GM08714 (cell line): ENCODE data around the gene RAB3B.

Experiments used
- H3K4me3 ChIP-seq: fragments of 200-500 bp; sonication (Bioruptor generic); 2 replicates; pipeline ENCODE4 v1.5.1; 2014; ENCODE audit warnings: mild to moderate bottlenecking, low read length, inconsistent platforms
- ZNF274 ChIP-seq: IDR thresholded peaks from 2 replicates; pipeline ENCODE4 v1.6.1; 2012; ENCODE audit warnings: mild to moderate bottlenecking, low read depth, low read length

Gene RAB3B

GRCh38 chr1:51926171-51926812, 64.2 kb downstream of the RAB3B start:
- no peak for TF ChIP-seq ZNF274
- no peak overlapping the region for H3K4me3 ChIP-seq

GRCh38 chr1:51924455-51924854, 66.0 kb downstream of the RAB3B start:
- no peak overlapping the region for H3K4me3 ChIP-seq
- TF ChIP-seq ZNF274: no peak

- no peak overlapping the region for H3K4me3 ChIP-seq
- TF ChIP-seq ZNF274: no peak
Observed at GRCh38 chr1:51922040-51922439, 68.5 kb downstream of the RAB3B start.

GRCh38 chr1:51920130-51920529, 70.4 kb downstream of the RAB3B start:
- TF ChIP-seq ZNF274: no peak
- H3K4me3 ChIP-seq: no peak overlapping the region

GRCh38 chr1:51919684-51920083, 70.8 kb downstream of the RAB3B start:
- no peak overlapping the region for H3K4me3 ChIP-seq
- TF ChIP-seq ZNF274: no peak

- H3K4me3 ChIP-seq: no peak overlapping the region
- TF ChIP-seq ZNF274: no peak
Observed at GRCh38 chr1:51916587-51917405, 73.7 kb downstream of the RAB3B start.

- no peak overlapping the region for H3K4me3 ChIP-seq
- TF ChIP-seq ZNF274: no peak
Observed at GRCh38 chr1:51915951-51916350, 74.5 kb downstream of the RAB3B start.

GRCh38 chr1:51912881-51913280, 77.6 kb downstream of the RAB3B start:
- H3K4me3 ChIP-seq: no peak overlapping the region
- no peak for TF ChIP-seq ZNF274

- no peak overlapping the region for H3K4me3 ChIP-seq
- TF ChIP-seq ZNF274: no peak
Observed at GRCh38 chr1:51910221-51911000, 80.1 kb downstream of the RAB3B start.

- no peak for TF ChIP-seq ZNF274
- H3K4me3 ChIP-seq: no peak overlapping the region
Observed at GRCh38 chr1:51908499-51908898, 82.0 kb downstream of the RAB3B start.

GRCh38 chr1:51907079-51907702, 83.3 kb downstream of the RAB3B start:
- TF ChIP-seq ZNF274: no peak
- no peak overlapping the region for H3K4me3 ChIP-seq

- no peak overlapping the region for H3K4me3 ChIP-seq
- no peak for TF ChIP-seq ZNF274
Observed at GRCh38 chr1:51906306-51907078, 84.0 kb downstream of the RAB3B start.

- no peak overlapping the region for H3K4me3 ChIP-seq
- no peak for TF ChIP-seq ZNF274
Observed at GRCh38 chr1:51902456-51902855, 88.0 kb downstream of the RAB3B start.
